Heart left ventricle (tissue), 16 donors: ENCODE data around the gene CCDC167. TPM values are rescaled to one million over a fixed set of nuclear protein-coding genes. Genes with fewer than 3 reads are reported as not detected.

Experiments
- ATAC-seq, 4 donors: fragments of 200-7000 bp; cut with Tn5 transposase; one replicate each; pipeline ENCODE4 v1.9.1; 2020 to 2022; ENCODE audit warnings: moderate library complexity in 4 of 4, mild to moderate bottlenecking in 3 of 4, moderate number of reproducible peaks in 1 of 4
- DNase-seq, 5 donors: peaks; one replicate each; pipeline ENCODE4 v3.0.0-alpha.2; 2020
- H3K27ac ChIP-seq, 12 donors: fragments of 200-600 bp; sonication (generic) in 4 of 12; one replicate each; pipeline versions ENCODE4 v1.5.0 to v1.8.0; 2016 to 2022; ENCODE audit warnings: mild to moderate bottlenecking in 2 of 12
- H3K27me3 ChIP-seq, 9 donors: fragments of 200-600 bp; sonication (generic) in 2 of 9; one replicate each; pipeline versions ENCODE4 v1.5.1 to v1.8.0; 2016 to 2022; ENCODE audit warnings: mild to moderate bottlenecking in 3 of 9
- H3K36me3 ChIP-seq, 9 donors: fragments of 200-600 bp; sonication (generic) in 2 of 9; one replicate each; pipeline versions ENCODE4 v1.5.0 to v1.8.0; 2018 to 2022; ENCODE audit warnings: mild to moderate bottlenecking in 2 of 9
- H3K4me1 ChIP-seq, 12 donors: fragments of 200-600 bp; sonication (generic) in 4 of 12; one replicate each; pipeline versions ENCODE4 v1.5.0 to v1.8.0; 2016 to 2022; ENCODE audit warnings: mild to moderate bottlenecking in 3 of 12
- H3K4me3 ChIP-seq, 12 donors: fragments of 200-600 bp; sonication (generic) in 4 of 12; one replicate each; pipeline versions ENCODE4 v1.5.0 to v1.8.0; 2017 to 2022; ENCODE audit warnings: mild to moderate bottlenecking in 9 of 12, moderate library complexity in 4 of 12
- H3K9me3 ChIP-seq, 12 donors: fragments of 200-600 bp; sonication (generic) in 4 of 12; one replicate each; pipeline versions ENCODE4 v1.5.0 to v1.8.0; 2016 to 2022; ENCODE audit warnings: mild to moderate bottlenecking in 1 of 12
- CTCF ChIP-seq, 12 donors: fragments of 200-600 bp; sonication (generic) in 4 of 12; IDR thresholded peaks; one replicate each; pipeline versions ENCODE4 v1.5.0 to v1.8.0; 2018 to 2022; ENCODE audit warnings: antibody characterized with exemption in 12 of 12, mild to moderate bottlenecking in 5 of 12
- POLR2A ChIP-seq, 2 donors: fragments of 450-650 bp; IDR thresholded peaks; one replicate each; pipeline ENCODE4 v1.6.1; 2017; ENCODE audit warnings: antibody characterized with exemption in 2 of 2, mild to moderate bottlenecking in 2 of 2, moderate library complexity in 2 of 2
- WGBS, 4 donors: extraction: QIAGEN DNeasy Blood & Tissue Kit in 2 of 4; methylation state at CpG; one replicate each; pipeline versions ENCODE4 v1.1.5 to v1.1.7; 2013 to 2018; 5-methylcytosine and 5-hydroxymethylcytosine counted together
- intact Hi-C, 10 donors: fragments of 100-400 bp; cut with DNase I; formaldehyde crosslinking; loops; one replicate each; pipeline versions ENCODE4 v1.11.1 to v1.14.2; 2022
- polyA plus RNA-seq, 2 donors: library from polyadenylated mRNA; stranded (reverse); fragments of 200-250 nt; gene quantifications; one replicate each; pipeline ENCODE4 v1.2.3, GENCODE V29; 2013
- total RNA-seq, 9 donors: library from RNA; depleted of rRNA in 2 of 9; stranded (reverse); fragments of >200 nt in 2 of 9; fragmentation: NEBNext Ultra II Directional in 3 of 9; extraction: Animal tissue kit (Norgen Biotek cat#: 25700) in 3 of 9; gene quantifications; one replicate each; pipeline versions ENCODE4 v1.1.0 to v1.2.4, GENCODE V29; 2016 to 2023
- donor health status: ischemic (EF 13 %, LVEDD 7.1; RV severe dilation, severe dysfunction).
- donor health status: healthy with polysubstance abuse.
- donor health status: DM: no; HTN: yes; CAD: no.
- donor health status: DM: no; HTN: no; CAD: no.
- donor health status: ischemic (EF 25% LVEDD 6.9; RV normal size, moderate dysfunction).
- donor health status: ischemic (EF 25% LVEDD 5.7; RV mildly dilated, moderate dysfunction).
- donor health status: healthy.
- donor health status: DM: yes; HTN: yes; CAD: no.
- donor health status: ischemic (EF 35%, LVEDD 5.7; RV mildly dilated, moderate dysfunction).
- donor health status: nonischemic (EF 11% LVEDD 7.7; RV severe dilation, severe dysfunction).
- donor health status: DM: yes; HTN: yes; CAD: no.
- donor health status: PGD.
- donor health status: ischemic (EF 29% LVEDD 5.4; RV normal size, mild dysfunction).
- donor health status: nonischemic (EF 23%, LVEDD 6.1; RV moderate dilation, normal function).

The CCDC167 gene
- total and polyA plus RNA-seq, 11 donors = 17.6 to 76.7 (median 27.8) TPM

GRCh38 chr6:37481711-37482605 lies 17.7 kb downstream of the CCDC167 start:
- Histone ChIP-seq H3K9me3 (no peaks in the 10 kb centered on the region), H3K27ac (peak overlapping the region in 3 of 12 donors; percentile 24 to 43 (median 24)), H3K27me3 (no peaks in the 10 kb centered on the region), H3K4me1 (peaks cover 0 to 32% (median 8%) of the 10 kb centered on the region in 12 donors), H3K4me3 (no peak overlapping the region), H3K36me3 (peaks cover 0 to 72% (median 53%) of the 10 kb centered on the region in 9 donors)
- TF ChIP-seq CTCF (IDR thresholded peaks at IDR 0.05) (no peak), POLR2A (IDR thresholded peaks at IDR 0.05) (no peak)
- intact Hi-C loops = loop anchor here in 8 of 10 donors (2.0 to 10.0 kb wide), 6 partner anchors 83 to 211 kb away; no protein-coding TSS in a partner anchor
- WGBS, 4 donors = 57 to 68% (median 65%) methylated on average over 15 of the region's 15 CpGs
- ATAC-seq (peak; percentile 68 to 79 (median 71)), DNase-seq (peak in 3 of 5 donors; percentile 42 to 54 (median 45))

GRCh38 chr6:37480951-37481534 lies 18.6 kb downstream of the CCDC167 start:
- intact Hi-C loops = loop anchor here in 7 of 10 donors (5.0 to 10.0 kb wide), 4 partner anchors 84 to 211 kb away; no protein-coding TSS in a partner anchor
- H3K4me3 ChIP-seq = no peak overlapping the region
- no peak for TF ChIP-seq CTCF (IDR thresholded peaks at IDR 0.05)
- no peak for TF ChIP-seq POLR2A (IDR thresholded peaks at IDR 0.05)
- peaks cover 0 to 81% (median 61%) of the 10 kb centered on the region in 9 donors for H3K36me3 ChIP-seq
- DNase-seq (no peak), ATAC-seq (no peak)
- peaks cover 0 to 32% (median 8%) of the 10 kb centered on the region in 12 donors for H3K4me1 ChIP-seq
- 30 to 49% (median 45%) methylated on average over 7 of the region's 7 CpGs for WGBS, 4 donors
- no peaks in the 10 kb centered on the region for H3K27me3 ChIP-seq
- peak overlapping the region in 3 of 12 donors; percentile 24 to 43 (median 24) for H3K27ac ChIP-seq
- H3K9me3 ChIP-seq = no peaks in the 10 kb centered on the region

- no peak for TF ChIP-seq CTCF (IDR thresholded peaks at IDR 0.05)
- no peak for TF ChIP-seq POLR2A (IDR thresholded peaks at IDR 0.05)
- Histone ChIP-seq H3K27me3 (no peaks in the 10 kb centered on the region), H3K27ac (no peak overlapping the region), H3K9me3 (no peaks in the 10 kb centered on the region), H3K4me1 (peaks cover 0 to 32% (median 8%) of the 10 kb centered on the region in 12 donors), H3K4me3 (no peak overlapping the region), H3K36me3 (peaks cover 0 to 89% (median 69%) of the 10 kb centered on the region in 9 donors)
- DNase-seq (no peak), ATAC-seq (no peak)
- WGBS, 4 donors = 94 to 100% (median 97%) methylated on average over 1 of the region's 1 CpG
- intact Hi-C loops = loop anchor here in 7 of 10 donors (5.0 to 10.0 kb wide), 4 partner anchors 85 to 212 kb away; no protein-coding TSS in a partner anchor
These were observed 19.5 kb downstream of the CCDC167 start for GRCh38 chr6:37480118-37480736.
